GM18511 (cell line): ENCODE measurements around the gene ISG20L2.

Experiments
- ATAC-seq: cut with Tn5 transposase; IDR thresholded peaks from one replicate; pipeline ENCODE4 v1.9.1; 2021; ENCODE audit warnings: mild to moderate bottlenecking, moderate library complexity; ENCODE audit not compliant: unreplicated experiment

ISG20L2 gene

GRCh38 chr1:156741481-156741983 is 13.0 kb upstream of the ISG20L2 start:
- ATAC-seq, result no peak

DNA sequence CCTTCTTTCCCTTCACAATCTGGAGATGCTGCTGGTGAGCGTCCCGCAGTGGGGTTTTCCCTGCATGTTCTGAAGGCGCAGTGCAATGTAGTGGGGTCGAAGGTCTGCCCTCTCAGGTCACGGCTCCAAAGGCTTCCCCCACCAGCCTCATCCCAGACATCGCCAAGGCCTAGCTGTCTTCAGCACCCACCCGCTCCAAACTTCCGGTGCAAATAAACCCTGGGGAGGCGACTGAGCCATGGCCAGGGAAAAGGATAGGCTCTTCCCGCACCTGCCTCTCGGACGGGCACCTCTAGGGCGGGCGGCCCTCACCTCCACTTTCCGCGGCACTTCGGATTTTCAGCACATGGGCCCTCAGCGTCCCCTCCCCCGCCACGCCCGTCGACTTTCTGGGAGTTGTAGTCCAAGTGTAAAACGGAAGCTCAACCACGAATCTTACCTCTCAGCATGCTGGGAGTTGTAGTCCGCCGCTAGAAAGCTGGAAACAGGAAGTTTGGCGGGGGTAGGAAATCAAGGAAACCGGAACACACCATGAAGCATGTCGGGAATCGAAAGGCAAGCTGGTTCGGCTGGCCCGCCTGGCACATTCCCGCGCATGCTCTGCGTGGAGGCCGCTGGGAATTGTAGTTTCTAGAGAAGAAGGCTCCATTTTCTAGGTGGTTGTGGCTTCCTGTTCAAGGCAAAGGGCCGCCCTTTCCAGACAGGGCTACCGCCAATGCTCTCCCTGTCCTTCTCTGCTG is 12.3 kb upstream of the ISG20L2 start, which contains the start of gene MRPL24:
MRPL24 (minus strand) TSS at position 348 of the 740 bp plus-strand sequence. CDS start 2,384 bp downstream, outside the sequence.
- ATAC-seq, result peak; percentile 90

- ATAC-seq, result peak; percentile 3
These were observed 11.7 kb upstream of the ISG20L2 start for GRCh38 chr1:156740237-156740740.

- ATAC-seq, result no peak
These were observed 10.3 kb upstream of the ISG20L2 start for GRCh38 chr1:156738916-156739315.

- ATAC-seq, result no peak
These were observed 9.8 kb upstream of the ISG20L2 start for GRCh38 chr1:156738407-156738806.

GRCh38 chr1:156733989-156734584 is 5.5 kb upstream of the ISG20L2 start:
- ATAC-seq, result no peak

DNA sequence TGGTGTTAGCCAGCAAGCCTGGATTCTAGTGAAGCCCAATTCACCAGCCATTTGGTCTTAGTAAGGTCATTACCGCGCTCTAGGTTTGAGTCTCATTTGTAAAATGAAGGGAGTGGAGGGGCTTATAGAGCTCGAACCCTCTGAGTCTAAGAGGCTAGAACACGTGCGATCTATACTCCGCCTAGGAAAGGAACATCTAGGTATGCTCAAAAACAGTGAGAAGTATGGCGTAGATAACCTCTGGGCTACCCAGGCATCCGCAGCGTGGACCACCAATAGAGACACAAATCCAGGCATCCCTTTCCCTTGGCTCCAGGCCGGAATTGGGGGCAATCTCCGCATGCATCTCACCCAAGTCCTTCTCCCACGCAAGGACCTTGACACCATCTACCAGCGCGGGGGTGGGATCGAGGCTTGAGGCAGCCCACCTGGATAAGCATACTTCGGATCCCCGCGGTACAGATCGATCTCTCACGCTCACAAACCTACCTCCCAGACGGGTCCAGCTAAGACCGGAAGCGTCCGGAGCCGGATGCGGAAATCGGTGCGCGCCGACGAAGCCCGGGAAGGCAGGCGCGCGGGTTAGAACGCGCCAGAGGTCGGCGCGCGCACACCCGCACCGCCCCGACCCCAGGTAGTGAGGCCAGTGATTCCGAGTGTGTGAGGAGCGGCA is 504 bp downstream of the ISG20L2 start, which contains the start of gene METTL25B:
METTL25B (plus strand) TSS at position 544 of the 673 bp plus-strand sequence. CDS start 636 bp downstream, outside the sequence.
- ATAC-seq, result peak; percentile 77

GRCh38 chr1:156727492-156727891 is 1.1 kb downstream of the ISG20L2 start:
- ATAC-seq, result no peak

DNA sequence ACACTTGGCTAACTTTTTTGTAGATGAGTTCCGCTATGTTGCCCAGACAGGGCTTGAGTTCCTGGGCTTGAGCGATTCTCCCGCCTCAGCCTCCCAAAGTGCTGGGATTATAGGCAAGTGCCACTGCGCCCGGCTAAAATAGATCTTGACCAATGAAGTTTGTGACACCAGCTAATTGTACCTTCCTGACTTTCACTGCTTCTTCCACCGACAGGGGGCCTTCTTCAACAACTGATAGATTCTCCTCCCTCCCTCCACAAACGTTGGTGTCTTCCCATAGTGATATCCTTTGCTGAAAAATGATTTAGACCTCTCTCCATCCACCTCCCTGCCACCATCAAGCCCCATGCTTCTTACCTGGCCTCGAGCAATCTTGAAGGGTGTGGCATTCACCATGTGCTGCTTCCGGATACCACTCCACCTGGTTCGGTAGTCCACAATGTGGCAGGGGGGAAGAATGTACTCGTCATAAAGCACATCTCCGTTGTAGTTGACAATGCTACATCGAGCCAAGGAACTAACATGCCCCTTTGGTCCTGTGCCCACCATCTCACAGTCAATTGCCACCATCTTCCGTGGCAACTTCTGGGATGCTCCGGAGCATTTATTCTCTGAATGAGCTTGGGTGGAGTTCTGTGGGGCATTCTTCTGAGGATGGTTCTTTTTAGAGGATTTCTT is 1.9 kb downstream of the ISG20L2 start:
- no peak for ATAC-seq

DNA sequence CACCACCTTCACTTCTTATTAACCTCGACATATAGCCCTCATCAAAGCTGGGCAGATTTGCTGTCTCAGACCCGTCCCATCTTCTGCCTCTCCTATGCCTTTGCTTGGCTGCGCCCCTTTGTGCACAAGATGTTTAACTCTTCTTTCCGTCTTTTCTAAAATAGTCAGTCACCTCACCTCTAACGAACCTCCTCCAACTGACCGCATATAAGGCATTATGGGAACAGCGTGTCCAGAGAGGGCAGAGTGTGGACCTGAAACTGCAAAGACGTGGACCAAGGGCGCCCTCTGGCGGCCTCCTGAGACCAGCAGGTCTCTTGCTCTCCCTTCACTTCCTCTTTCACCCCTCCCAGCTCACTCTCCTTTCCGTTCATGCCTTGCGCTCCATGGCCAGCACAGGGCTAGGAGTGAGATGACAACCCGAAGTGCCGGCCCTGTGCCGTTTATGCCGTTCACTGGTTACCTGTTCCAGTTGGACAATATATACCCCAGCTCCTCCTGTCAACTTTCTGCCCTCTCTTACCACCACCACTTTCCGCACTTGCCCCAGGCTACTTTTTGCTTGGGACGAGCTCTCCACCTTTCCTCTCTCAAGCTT is 2.8 kb downstream of the ISG20L2 start:
- peak; percentile 32 for ATAC-seq

- no peak for ATAC-seq
These were observed 7.0 kb downstream of the ISG20L2 start for GRCh38 chr1:156721535-156721934.

DNA sequence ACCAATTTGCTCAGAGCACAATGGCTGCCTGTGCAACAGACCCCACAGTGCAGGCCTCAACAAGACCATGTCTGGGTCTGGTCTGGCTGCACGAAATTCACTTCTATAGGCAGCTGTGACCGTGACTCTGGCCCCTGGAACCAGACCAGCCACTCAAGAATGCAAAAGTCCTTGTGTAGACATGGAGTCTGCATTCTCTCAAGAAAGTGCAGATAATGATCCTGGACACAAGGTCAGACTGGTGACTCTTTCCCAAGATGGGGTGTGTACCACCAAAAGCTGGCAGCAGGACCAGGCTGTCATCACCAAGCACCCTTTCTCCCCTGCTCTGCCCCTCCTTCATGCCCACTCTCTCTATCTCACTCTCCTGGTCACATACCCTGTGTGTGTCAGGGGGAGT is 7.4 kb downstream of the ISG20L2 start:
- no peak for ATAC-seq

GRCh38 chr1:156717351-156717750 is 11.2 kb downstream of the ISG20L2 start:
- ATAC-seq, result no peak

- ATAC-seq, result no peak
These were observed 13.7 kb downstream of the ISG20L2 start for GRCh38 chr1:156714830-156715229.

DNA sequence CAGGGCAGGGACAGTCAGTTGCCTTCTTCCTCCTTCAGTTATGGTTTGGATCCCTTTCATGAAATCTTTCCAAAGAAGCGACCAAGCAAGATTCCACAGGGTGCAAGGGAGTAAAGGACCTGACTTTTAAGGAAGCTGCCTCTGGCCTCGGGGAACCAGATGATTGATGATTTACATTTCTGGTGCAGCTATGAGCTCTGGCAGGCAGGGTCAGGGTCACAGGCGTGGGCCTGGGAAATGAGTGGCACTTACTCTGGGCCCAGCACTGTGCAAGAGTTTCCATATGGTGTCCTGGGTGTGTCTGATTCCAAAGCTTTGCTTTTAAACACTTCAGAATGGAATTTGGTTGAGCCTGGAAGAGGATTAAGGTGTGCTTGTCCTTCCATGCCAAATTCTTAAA is 15.9 kb downstream of the ISG20L2 start:
- no peak for ATAC-seq

DNA sequence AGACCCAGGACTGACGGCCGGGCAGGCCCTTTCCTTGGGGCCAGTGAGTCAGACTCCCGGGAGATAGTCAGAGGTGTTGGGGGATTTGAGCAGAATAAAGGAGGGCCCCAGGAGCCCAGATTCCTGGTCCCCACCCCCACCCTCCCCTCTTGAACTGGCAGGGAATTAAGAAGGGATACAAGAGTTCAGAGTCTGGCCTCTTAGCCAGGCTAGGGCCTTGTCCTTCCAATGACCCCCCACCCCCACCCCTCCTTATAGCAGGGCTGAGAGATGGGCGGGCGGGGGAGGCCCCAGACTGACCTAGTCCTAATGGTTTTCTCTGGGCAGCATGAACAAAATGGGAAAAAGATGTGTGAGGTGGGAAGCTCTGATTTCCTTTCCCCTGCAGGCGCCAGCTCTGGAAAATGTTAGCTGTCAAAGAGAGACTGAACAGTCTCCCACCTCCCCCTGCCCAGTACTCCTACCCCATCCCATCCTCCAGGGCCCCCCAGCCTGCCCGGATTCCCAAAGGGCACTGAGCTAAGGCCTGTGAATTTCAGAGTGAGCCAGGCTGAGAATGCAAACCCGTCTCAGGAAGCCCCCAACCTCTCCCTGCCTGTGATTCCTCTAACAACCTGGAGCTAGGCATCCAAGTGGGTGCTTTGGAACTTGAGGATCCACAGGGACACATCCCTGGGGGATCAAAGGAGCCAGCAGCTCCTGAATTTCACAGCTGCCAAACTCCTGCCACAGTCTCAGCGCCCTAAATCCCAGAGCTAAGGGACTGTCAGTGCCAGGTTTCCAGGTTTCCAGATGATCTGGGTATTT is 17.4 kb downstream of the ISG20L2 start:
- ATAC-seq, result no peak

GRCh38 chr1:156709757-156710489 is 18.6 kb downstream of the ISG20L2 start:
- no peak for ATAC-seq

DNA sequence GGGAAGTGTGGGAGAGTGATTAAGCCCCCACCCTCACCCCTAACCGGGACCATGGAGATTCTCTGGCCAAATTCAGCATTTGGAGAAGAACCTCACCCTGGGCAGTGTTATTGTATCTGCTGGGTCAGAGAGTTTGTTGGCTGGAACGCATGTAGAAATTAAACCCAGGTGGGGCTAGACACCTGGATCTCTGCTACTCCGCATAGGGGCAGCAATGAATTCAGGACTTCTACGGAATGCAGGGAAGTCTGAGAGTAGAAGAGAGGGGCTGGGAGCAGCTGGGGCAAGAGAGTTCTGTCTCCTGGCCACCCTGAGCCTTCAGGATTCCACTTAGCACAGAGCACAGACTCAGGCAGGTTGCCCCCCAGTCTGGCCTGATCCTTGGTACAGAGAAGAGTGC is 19.5 kb downstream of the ISG20L2 start:
- ATAC-seq, result no peak

GRCh38 chr1:156708218-156708661 is 20.3 kb downstream of the ISG20L2 start:
- no peak for ATAC-seq
